ENCODE data around the gene STK4.

Gene STK4

DNA sequence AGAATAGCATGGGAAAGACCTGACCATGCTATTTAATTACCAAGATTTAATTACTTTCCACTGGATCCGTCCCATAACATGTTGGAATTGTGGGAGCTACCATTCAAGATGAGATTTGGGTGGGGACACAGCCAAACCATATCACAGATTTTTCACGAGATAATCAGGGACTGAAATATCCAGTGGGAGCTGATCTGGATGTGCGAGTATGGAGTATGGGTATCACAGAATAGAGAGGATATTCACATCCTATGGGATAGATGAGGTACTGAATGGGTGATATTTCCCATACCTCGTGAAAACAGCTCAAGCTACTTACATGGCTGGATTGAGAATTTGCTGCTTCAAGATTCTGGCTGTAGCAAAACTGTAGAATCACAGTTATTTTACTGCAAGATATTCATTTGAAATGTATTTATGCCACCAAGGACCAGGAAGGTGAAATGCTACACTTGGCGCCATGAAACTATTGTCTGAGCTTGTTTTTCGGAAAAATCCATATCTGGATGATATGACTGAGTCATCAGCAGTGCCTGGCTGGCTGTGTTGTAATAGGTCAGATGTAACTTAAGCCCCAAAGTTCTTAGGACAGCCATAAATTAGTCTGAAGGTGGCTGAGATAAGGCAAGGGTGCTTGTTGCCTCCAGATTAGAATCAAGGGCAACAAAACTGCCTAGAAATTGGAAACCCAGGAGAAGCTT lies 104.8 kb downstream of the STK4 start:
- Histone ChIP-seq H3K36me3 (ENCODE audit: control insufficient read depth, insufficient read depth, low read length) (peaks cover 13% of the 10 kb centered on the region), H3K9ac (ENCODE audit: low read length) (no peak overlapping the region), H3K4me1 (ENCODE audit: control insufficient read depth, insufficient read depth, low read length) (peaks cover 4% of the 10 kb centered on the region; the same call in 1 of the 2 replicates), H3K27me3 (ENCODE audit: control insufficient read depth, insufficient read depth, low read length) (no peaks in the 10 kb centered on the region), H3K9me3 (ENCODE audit: control insufficient read depth, insufficient read depth, low read depth, low read length) (no peaks in the 10 kb centered on the region), H3K4me3 (ENCODE audit: low read depth, low read length) (no peak overlapping the region), H3K27ac (ENCODE audit: low read depth, low read length) (no peak overlapping the region; the same call in 1 of the 2 replicates)

DNA sequence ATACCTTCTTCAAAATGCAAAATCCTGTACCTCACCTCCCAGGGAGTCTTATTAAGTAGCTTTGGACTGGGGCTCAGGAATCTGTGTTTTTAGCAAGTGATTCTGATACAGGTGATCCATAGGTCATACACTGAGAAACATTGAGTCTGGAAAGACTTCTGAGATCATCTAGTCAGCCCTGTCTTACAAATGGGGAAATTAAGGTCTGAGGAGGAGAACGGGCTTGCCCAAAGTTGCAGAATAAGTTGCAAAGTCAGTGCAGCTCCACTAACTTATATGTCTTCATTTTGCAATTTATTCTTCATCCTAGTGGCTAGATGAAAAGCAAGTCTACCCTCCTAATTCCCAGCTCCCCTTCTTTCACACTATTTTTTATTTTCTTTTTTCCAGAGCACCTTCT lies 105.8 kb downstream of the STK4 start:
- H3K9ac ChIP-seq (ENCODE audit: low read length) = no peak overlapping the region
- H3K27me3 ChIP-seq (ENCODE audit: control insufficient read depth, insufficient read depth, low read length) = no peaks in the 10 kb centered on the region
- H3K36me3 ChIP-seq (ENCODE audit: control insufficient read depth, insufficient read depth, low read length) = peaks cover 20% of the 10 kb centered on the region
- no peak overlapping the region for H3K27ac ChIP-seq (ENCODE audit: low read depth, low read length)
- no peak overlapping the region for H3K4me3 ChIP-seq (ENCODE audit: low read depth, low read length)
- no peaks in the 10 kb centered on the region for H3K9me3 ChIP-seq (ENCODE audit: control insufficient read depth, insufficient read depth, low read depth, low read length)
- H3K4me1 ChIP-seq (ENCODE audit: control insufficient read depth, insufficient read depth, low read length) = peaks cover 12% of the 10 kb centered on the region; the same call in 1 of the 2 replicates

DNA sequence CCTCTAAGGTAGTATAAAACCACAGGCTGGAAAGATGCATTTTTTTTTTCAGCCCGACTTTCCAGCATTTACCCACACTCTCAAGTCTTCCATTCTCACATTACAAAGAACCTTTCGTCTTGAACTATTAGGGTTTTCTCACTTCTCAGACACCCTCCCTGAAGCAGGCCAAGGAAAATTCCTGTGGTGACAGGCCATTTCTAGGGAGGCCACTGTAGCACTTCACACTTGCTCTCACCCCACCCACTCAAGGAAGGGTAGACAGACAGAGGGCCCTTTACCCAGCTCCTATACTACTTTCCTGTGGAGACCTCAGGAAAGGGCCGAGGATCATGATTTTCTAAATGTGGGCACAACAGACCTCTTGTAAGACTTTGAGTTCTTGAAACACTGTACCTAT lies 106.9 kb downstream of the STK4 start:
- Histone ChIP-seq H3K27me3 (ENCODE audit: control insufficient read depth, insufficient read depth, low read length) (no peaks in the 10 kb centered on the region), H3K36me3 (ENCODE audit: control insufficient read depth, insufficient read depth, low read length) (peaks cover 24% of the 10 kb centered on the region), H3K4me3 (ENCODE audit: low read depth, low read length) (no peak overlapping the region), H3K4me1 (ENCODE audit: control insufficient read depth, insufficient read depth, low read length) (peaks cover 12% of the 10 kb centered on the region; the same call in 1 of the 2 replicates), H3K27ac (ENCODE audit: low read depth, low read length) (no peak overlapping the region), H3K9ac (ENCODE audit: low read length) (no peak overlapping the region), H3K9me3 (ENCODE audit: control insufficient read depth, insufficient read depth, low read depth, low read length) (no peaks in the 10 kb centered on the region)

DNA sequence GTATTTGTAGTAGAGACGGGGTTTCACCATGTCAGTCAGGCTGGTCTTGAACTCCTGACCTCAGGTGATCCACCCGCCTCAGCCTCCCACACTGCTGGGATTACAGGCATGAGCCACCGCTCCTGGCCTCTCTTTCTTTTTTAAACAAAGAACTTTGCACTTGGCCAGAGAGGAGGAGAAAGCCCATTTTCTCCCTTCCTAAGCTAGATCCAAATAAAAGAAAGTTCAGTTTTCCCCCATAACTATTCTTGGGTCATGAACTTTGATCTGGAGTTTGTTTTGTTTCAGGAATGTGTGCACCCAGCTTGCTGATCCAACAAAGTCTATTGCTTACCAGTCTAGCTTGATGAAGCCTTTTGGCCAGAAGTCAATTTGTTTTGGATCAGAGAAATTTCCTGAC lies 111.2 kb downstream of the STK4 start:
- Histone ChIP-seq H3K4me1 (ENCODE audit: control insufficient read depth, insufficient read depth, low read length) (peaks cover 9% of the 10 kb centered on the region; the same call in 1 of the 2 replicates), H3K9ac (ENCODE audit: low read length) (no peak overlapping the region), H3K36me3 (ENCODE audit: control insufficient read depth, insufficient read depth, low read length) (peaks cover 49% of the 10 kb centered on the region), H3K27me3 (ENCODE audit: control insufficient read depth, insufficient read depth, low read length) (no peaks in the 10 kb centered on the region), H3K27ac (ENCODE audit: low read depth, low read length) (no peak overlapping the region), H3K9me3 (ENCODE audit: control insufficient read depth, insufficient read depth, low read depth, low read length) (peaks cover 5% of the 10 kb centered on the region; the same call in 1 of the 2 replicates), H3K4me3 (ENCODE audit: low read depth, low read length) (no peak overlapping the region)

DNA sequence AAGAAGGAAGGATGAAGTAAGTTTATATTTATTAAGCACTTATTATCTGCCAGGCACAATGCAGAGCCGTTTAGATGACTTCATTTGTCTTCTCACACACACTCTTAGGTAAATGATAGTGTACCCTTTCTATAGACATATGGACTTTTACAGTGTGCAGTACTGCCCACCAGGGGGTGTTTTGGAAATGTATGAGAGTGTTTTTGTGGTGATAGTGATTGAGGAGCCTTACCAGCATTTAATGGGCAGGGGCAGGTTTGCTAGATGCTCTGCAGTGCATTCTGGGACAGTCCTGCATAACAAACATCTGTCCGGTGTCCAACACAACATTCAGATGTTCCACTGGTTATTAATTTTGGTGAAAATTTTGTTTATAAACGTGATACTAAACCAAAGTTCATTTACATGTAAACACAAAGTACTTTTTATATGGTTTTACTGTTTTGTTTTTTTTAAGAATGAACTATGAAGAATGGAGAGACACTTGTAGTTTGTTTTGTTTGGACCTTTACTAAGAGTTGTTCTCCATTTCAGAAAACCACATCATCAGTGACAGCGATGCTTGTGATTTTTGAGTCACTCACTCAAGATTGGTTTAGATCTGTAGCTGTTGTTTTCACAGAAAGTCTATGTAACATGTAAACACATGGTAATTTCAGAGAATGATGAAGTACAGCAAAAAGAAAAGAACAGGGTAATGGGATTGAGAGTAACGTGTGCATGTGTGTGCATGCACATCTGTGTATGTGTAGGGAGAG lies 114.7 kb downstream of the STK4 start:
- H3K4me3 ChIP-seq (ENCODE audit: low read depth, low read length) = no peak overlapping the region
- no peaks in the 10 kb centered on the region for H3K27me3 ChIP-seq (ENCODE audit: control insufficient read depth, insufficient read depth, low read length)
- H3K27ac ChIP-seq (ENCODE audit: low read depth, low read length) = no peak overlapping the region
- peaks cover 6% of the 10 kb centered on the region; the same call in 1 of the 2 replicates for H3K9me3 ChIP-seq (ENCODE audit: control insufficient read depth, insufficient read depth, low read depth, low read length)
- H3K9ac ChIP-seq (ENCODE audit: low read length) = no peak overlapping the region
- H3K36me3 ChIP-seq (ENCODE audit: control insufficient read depth, insufficient read depth, low read length) = peaks cover 41% of the 10 kb centered on the region
- H3K4me1 ChIP-seq (ENCODE audit: control insufficient read depth, insufficient read depth, low read length) = peaks cover 9% of the 10 kb centered on the region; the same call in 1 of the 2 replicates

DNA sequence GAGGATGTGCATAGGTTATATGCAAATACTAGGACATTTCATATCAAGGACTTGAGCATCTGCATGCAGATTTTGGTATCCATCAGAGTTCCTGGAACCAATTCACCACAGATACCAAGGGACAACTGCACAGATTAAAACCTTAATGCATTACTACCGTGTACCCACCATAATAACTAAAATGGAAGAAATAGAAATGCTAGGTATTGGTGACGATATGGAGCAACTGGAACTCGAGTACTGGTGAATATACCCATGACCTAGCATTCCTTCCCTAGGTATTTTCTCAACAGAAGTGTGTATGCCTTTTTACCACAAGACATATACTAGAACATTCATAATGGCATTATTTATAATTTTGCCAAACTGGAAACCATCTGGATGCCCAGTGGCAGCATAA lies 116.2 kb downstream of the STK4 start:
- no peaks in the 10 kb centered on the region for H3K4me1 ChIP-seq (ENCODE audit: control insufficient read depth, insufficient read depth, low read length)
- no peaks in the 10 kb centered on the region for H3K27me3 ChIP-seq (ENCODE audit: control insufficient read depth, insufficient read depth, low read length)
- no peak overlapping the region for H3K4me3 ChIP-seq (ENCODE audit: low read depth, low read length)
- H3K36me3 ChIP-seq (ENCODE audit: control insufficient read depth, insufficient read depth, low read length) = peaks cover 32% of the 10 kb centered on the region
- no peak overlapping the region for H3K9ac ChIP-seq (ENCODE audit: low read length)
- H3K9me3 ChIP-seq (ENCODE audit: control insufficient read depth, insufficient read depth, low read depth, low read length) = peaks cover 6% of the 10 kb centered on the region; the same call in 1 of the 2 replicates
- no peak overlapping the region for H3K27ac ChIP-seq (ENCODE audit: low read depth, low read length)

DNA sequence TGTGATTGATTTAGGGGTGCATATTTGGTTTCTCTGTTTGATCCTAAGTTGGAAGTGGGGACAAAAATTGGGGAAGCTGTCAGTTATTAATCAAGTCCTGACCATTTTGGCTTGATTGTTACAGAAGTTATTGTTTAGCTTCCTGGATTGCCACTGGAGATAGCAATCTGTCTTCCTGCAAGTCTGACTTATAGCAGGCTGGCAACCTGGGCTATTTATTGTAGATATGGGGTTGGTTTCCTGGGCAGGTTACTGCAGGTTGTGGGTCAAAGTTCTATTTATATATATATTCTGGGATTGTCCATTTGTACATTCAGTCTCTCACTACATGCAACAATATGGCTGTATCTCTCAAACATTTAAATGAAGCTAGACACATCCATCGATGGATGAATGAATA lies 116.8 kb downstream of the STK4 start:
- peaks cover 6% of the 10 kb centered on the region; the same call in 1 of the 2 replicates for H3K9me3 ChIP-seq (ENCODE audit: control insufficient read depth, insufficient read depth, low read depth, low read length)
- H3K4me3 ChIP-seq (ENCODE audit: low read depth, low read length) = no peak overlapping the region
- H3K4me1 ChIP-seq (ENCODE audit: control insufficient read depth, insufficient read depth, low read length) = 0 out of 2 replicates have a peak, but pooled peaks cover 4% of the 10 kb centered on the region
- H3K27me3 ChIP-seq (ENCODE audit: control insufficient read depth, insufficient read depth, low read length) = no peaks in the 10 kb centered on the region
- peaks cover 29% of the 10 kb centered on the region for H3K36me3 ChIP-seq (ENCODE audit: control insufficient read depth, insufficient read depth, low read length)
- no peak overlapping the region for H3K27ac ChIP-seq (ENCODE audit: low read depth, low read length)
- H3K9ac ChIP-seq (ENCODE audit: low read length) = no peak overlapping the region

DNA sequence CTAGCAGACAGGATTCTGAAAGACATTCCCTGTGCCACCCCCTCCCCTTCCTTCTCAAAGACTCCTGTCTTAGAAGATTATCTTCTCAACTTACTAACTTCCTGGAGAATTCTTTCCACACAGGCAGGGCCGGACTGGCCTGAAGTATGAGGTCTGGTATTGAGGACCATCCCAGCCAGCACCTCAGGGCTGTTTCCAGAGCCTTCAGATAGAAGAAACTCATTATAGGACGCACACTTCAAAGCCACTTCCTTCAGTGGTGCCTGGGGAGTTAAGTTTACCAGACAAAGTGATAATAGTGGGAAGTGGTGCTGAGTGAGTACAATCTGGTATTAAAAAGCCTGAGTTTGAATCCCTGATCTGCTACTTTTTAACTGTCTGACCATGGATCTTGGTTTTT lies 119.0 kb downstream of the STK4 start:
- H3K36me3 ChIP-seq (ENCODE audit: control insufficient read depth, insufficient read depth, low read length) = peaks cover 23% of the 10 kb centered on the region
- H3K9ac ChIP-seq (ENCODE audit: low read length) = no peak overlapping the region
- H3K27ac ChIP-seq (ENCODE audit: low read depth, low read length) = no peak overlapping the region; the same call in 1 of the 2 replicates
- peaks cover 6% of the 10 kb centered on the region; the same call in 1 of the 2 replicates for H3K9me3 ChIP-seq (ENCODE audit: control insufficient read depth, insufficient read depth, low read depth, low read length)
- no peaks in the 10 kb centered on the region for H3K27me3 ChIP-seq (ENCODE audit: control insufficient read depth, insufficient read depth, low read length)
- H3K4me3 ChIP-seq (ENCODE audit: low read depth, low read length) = no peak overlapping the region
- 0 out of 2 replicates have a peak, but pooled peaks cover 7% of the 10 kb centered on the region for H3K4me1 ChIP-seq (ENCODE audit: control insufficient read depth, insufficient read depth, low read length)

DNA sequence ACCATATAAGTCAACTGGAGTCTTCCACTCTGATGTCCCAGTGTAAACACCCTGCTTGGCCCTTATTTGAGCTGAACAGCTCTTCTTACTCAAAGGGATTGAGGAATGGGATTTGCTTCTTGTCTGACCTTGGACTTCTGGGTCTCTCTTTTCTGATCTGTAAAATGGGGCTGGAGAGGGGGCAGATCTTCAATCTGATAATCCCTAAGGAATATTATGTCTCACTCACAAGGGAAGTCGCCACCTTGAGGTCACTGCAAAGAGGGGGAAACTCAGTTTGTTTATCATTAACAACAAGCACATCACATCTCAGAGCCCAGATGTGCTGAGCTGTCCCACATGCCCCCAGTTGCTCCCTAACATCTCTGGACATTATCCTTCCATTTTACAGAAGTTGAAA lies 119.6 kb downstream of the STK4 start:
- 0 out of 2 replicates have a peak, but pooled peaks cover 7% of the 10 kb centered on the region for H3K4me1 ChIP-seq (ENCODE audit: control insufficient read depth, insufficient read depth, low read length)
- H3K4me3 ChIP-seq (ENCODE audit: low read depth, low read length) = no peak overlapping the region
- no peak overlapping the region; the same call in 1 of the 2 replicates for H3K27ac ChIP-seq (ENCODE audit: low read depth, low read length)
- no peaks in the 10 kb centered on the region for H3K27me3 ChIP-seq (ENCODE audit: control insufficient read depth, insufficient read depth, low read length)
- no peak overlapping the region for H3K9ac ChIP-seq (ENCODE audit: low read length)
- H3K9me3 ChIP-seq (ENCODE audit: control insufficient read depth, insufficient read depth, low read depth, low read length) = peaks cover 6% of the 10 kb centered on the region; the same call in 1 of the 2 replicates
- peaks cover 17% of the 10 kb centered on the region for H3K36me3 ChIP-seq (ENCODE audit: control insufficient read depth, insufficient read depth, low read length)

DNA sequence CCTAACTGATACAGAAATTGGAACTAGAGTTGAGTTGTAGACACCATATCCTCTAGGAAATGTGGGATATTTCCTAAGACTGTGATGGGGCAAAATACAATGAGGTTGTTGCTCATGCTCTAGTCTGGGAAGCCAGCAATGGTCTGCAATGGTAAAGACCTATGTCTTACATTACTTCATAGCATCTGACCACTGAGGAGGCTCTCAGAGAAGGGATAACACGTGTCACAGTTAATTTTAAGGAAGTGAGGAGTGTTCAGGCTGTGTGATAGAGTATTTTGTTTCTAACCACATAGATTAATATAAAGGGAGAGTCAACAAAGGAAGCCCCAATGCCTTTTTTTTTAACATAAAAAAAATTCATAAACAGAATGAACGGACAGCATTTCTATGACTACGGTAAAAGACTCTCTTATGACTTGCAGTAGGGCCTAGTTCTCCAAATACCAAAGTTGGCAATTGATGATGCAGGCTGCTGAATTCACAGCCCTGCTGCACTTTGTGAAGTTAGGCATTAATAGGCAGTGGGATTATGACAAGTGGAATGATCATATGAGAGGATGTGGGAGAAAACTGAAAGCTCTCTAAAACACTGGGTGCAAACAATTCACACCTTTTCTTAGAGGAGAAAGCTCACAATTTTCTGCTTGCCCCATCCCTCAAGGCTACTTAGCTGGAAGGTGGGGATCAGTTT lies 120.9 kb downstream of the STK4 start:
- H3K9me3 ChIP-seq (ENCODE audit: control insufficient read depth, insufficient read depth, low read depth, low read length) = peaks cover 5% of the 10 kb centered on the region; the same call in 1 of the 2 replicates
- no peaks in the 10 kb centered on the region for H3K27me3 ChIP-seq (ENCODE audit: control insufficient read depth, insufficient read depth, low read length)
- H3K27ac ChIP-seq (ENCODE audit: low read depth, low read length) = no peak overlapping the region
- no peak overlapping the region for H3K9ac ChIP-seq (ENCODE audit: low read length)
- peaks cover 7% of the 10 kb centered on the region; the same call in 1 of the 2 replicates for H3K36me3 ChIP-seq (ENCODE audit: control insufficient read depth, insufficient read depth, low read length)
- H3K4me3 ChIP-seq (ENCODE audit: low read depth, low read length) = no peak overlapping the region
- H3K4me1 ChIP-seq (ENCODE audit: control insufficient read depth, insufficient read depth, low read length) = peaks cover 9% of the 10 kb centered on the region; the same call in 1 of the 2 replicates

Data from HUES6 (cell line).